Measurements from ENCODE around the gene RHNO1. TPM values are rescaled to one million over a fixed set of nuclear protein-coding genes. Genes with fewer than 3 reads are reported as not detected.

RHNO1 gene
- total RNA-seq, 1 experiment from 2014 or later, result 99.8 TPM

GRCh38 chr12:2895051-2895451, 18.0 kb downstream of the RHNO1 start:
- Histone ChIP-seq H3K27me3 (replicated peaks; ENCODE audit: control insufficient read depth, insufficient read depth, low read length) (no peaks in the 10 kb centered on the region), H3K4me1 (peaks cover 15% of the 10 kb centered on the region), H3K4me3 (ENCODE audit: low read depth, low read length) (no peak overlapping the region), H3K36me3 (ENCODE audit: control insufficient read depth, insufficient read depth, low read length) (no peaks in the 10 kb centered on the region), H3K9me3 (no peaks in the 10 kb centered on the region)
- H3K4me1 Mint-ChIP-seq (ENCODE audit: low read depth, unreplicated experiment), result peaks cover 10% of the 10 kb centered on the region
- CTCF ChIA-PET, result no interaction called here
- H3K9me3 Mint-ChIP-seq (ENCODE audit: unreplicated experiment), result no peaks in the 10 kb centered on the region
- no peak overlapping the region for H3K4me3 Mint-ChIP-seq (ENCODE audit: unreplicated experiment)
- BruUV-seq (replicated peaks), result no TSS peak
- POLR2A ChIA-PET, result interaction anchor here (0.5 to 0.6 kb wide), 2 partner anchors 9 to 34 kb away, joined by 3 to 4 read pairs; no protein-coding TSS in a partner anchor
- intact Hi-C loops (cut with micrococcal nuclease; ENCODE audit: unreplicated experiment), result no loop called here
- H3K27ac Mint-ChIP-seq (ENCODE audit: unreplicated experiment), result no peak overlapping the region
- peaks cover 19% of the 10 kb centered on the region for H3K36me3 Mint-ChIP-seq (ENCODE audit: insufficient read depth, unreplicated experiment)
- no peak for DNase-seq
- H3K27me3 Mint-ChIP-seq (ENCODE audit: insufficient read depth, unreplicated experiment), result no peaks in the 10 kb centered on the region
- TF ChIP-seq CTCF (IDR thresholded peaks at IDR 0.05; ENCODE audit: insufficient read depth in 1 of 2, low read depth in 1 of 2, low read length in 1 of 2, severe bottlenecking in 1 of 2, unreplicated experiment in 1 of 2), result no peak

GRCh38 chr12:2895511-2895910, 18.5 kb downstream of the RHNO1 start:
- Mint-ChIP-seq H3K9me3 (ENCODE audit: unreplicated experiment) (no peaks in the 10 kb centered on the region), H3K36me3 (ENCODE audit: insufficient read depth, unreplicated experiment) (peaks cover 14% of the 10 kb centered on the region), H3K27me3 (ENCODE audit: insufficient read depth, unreplicated experiment) (no peaks in the 10 kb centered on the region), H3K4me1 (ENCODE audit: low read depth, unreplicated experiment) (peaks cover 5% of the 10 kb centered on the region), H3K4me3 (ENCODE audit: unreplicated experiment) (no peak overlapping the region), H3K27ac (ENCODE audit: unreplicated experiment) (no peak overlapping the region)
- no peaks in the 10 kb centered on the region for H3K27me3 ChIP-seq (replicated peaks; ENCODE audit: control insufficient read depth, insufficient read depth, low read length)
- no peak for DNase-seq
- H3K4me3 ChIP-seq (ENCODE audit: low read depth, low read length), result no peak overlapping the region
- H3K4me1 ChIP-seq, result peaks cover 12% of the 10 kb centered on the region
- no TSS peak for BruUV-seq (replicated peaks)
- no peak for TF ChIP-seq CTCF (IDR thresholded peaks at IDR 0.05; ENCODE audit: insufficient read depth in 1 of 2, low read depth in 1 of 2, low read length in 1 of 2, severe bottlenecking in 1 of 2, unreplicated experiment in 1 of 2)
- H3K9me3 ChIP-seq, result no peaks in the 10 kb centered on the region
- no peaks in the 10 kb centered on the region for H3K36me3 ChIP-seq (ENCODE audit: control insufficient read depth, insufficient read depth, low read length)
- intact Hi-C loops (cut with micrococcal nuclease; ENCODE audit: unreplicated experiment), result no loop called here
- CTCF ChIA-PET, result no interaction called here
- POLR2A ChIA-PET, result no interaction called here

- Histone ChIP-seq H3K4me3 (ENCODE audit: low read depth, low read length) (no peak overlapping the region), H3K4me1 (peaks cover 12% of the 10 kb centered on the region), H3K9me3 (no peaks in the 10 kb centered on the region), H3K36me3 (ENCODE audit: control insufficient read depth, insufficient read depth, low read length) (no peaks in the 10 kb centered on the region), H3K27me3 (replicated peaks; ENCODE audit: control insufficient read depth, insufficient read depth, low read length) (no peaks in the 10 kb centered on the region)
- ChIA-PET POLR2A (interaction anchor here (0.6 kb wide), 1 partner anchor 8 kb away, joined by 3 read pairs; no protein-coding TSS in a partner anchor), CTCF (no interaction called here)
- DNase-seq, result no peak
- no TSS peak for BruUV-seq (replicated peaks)
- TF ChIP-seq CTCF (IDR thresholded peaks at IDR 0.05; ENCODE audit: insufficient read depth in 1 of 2, low read depth in 1 of 2, low read length in 1 of 2, severe bottlenecking in 1 of 2, unreplicated experiment in 1 of 2), result no peak
- no peak overlapping the region for H3K4me3 Mint-ChIP-seq (ENCODE audit: unreplicated experiment)
- H3K4me1 Mint-ChIP-seq (ENCODE audit: low read depth, unreplicated experiment), result peaks cover 5% of the 10 kb centered on the region
- H3K27ac Mint-ChIP-seq (ENCODE audit: unreplicated experiment), result no peak overlapping the region
- H3K36me3 Mint-ChIP-seq (ENCODE audit: insufficient read depth, unreplicated experiment), result peaks cover 8% of the 10 kb centered on the region
- H3K27me3 Mint-ChIP-seq (ENCODE audit: insufficient read depth, unreplicated experiment), result no peaks in the 10 kb centered on the region
- intact Hi-C loops (cut with micrococcal nuclease; ENCODE audit: unreplicated experiment), result no loop called here
- H3K9me3 Mint-ChIP-seq (ENCODE audit: unreplicated experiment), result no peaks in the 10 kb centered on the region
Observed at GRCh38 chr12:2897418-2897817, 20.4 kb downstream of the RHNO1 start.

All from Caco-2 (cell line).